Measurements from ENCODE around the gene FASN. TPM values are rescaled to one million over a fixed set of nuclear protein-coding genes. Genes with fewer than 3 reads are reported as not detected.

FASN gene
- total RNA-seq, 1 experiment from 2014 or later = 433 TPM

- DNase-seq = no peak
- Histone ChIP-seq H2BK15ac (ENCODE audit: low read depth, low read length) (no peak overlapping the region), H3K27ac (ENCODE audit: insufficient read length, low read depth, low read length) (no peak overlapping the region), H4K20me1 (ENCODE audit: control insufficient read depth, insufficient read depth, insufficient read length) (no peaks in the 10 kb centered on the region), H3K4me1 (ENCODE audit: insufficient read depth, low read length) (no peaks in the 10 kb centered on the region; the same call in 1 of the 2 replicates), H2AK5ac (ENCODE audit: insufficient read length, low read length) (no peak overlapping the region), H2BK5ac (ENCODE audit: insufficient read length, low read length) (no peak overlapping the region), H3K23me2 (ENCODE audit: insufficient read length, low read depth, low read length, poor library complexity, severe bottlenecking) (no peaks in the 10 kb centered on the region), H3K23ac (ENCODE audit: insufficient read length, low read depth, low read length) (no peak overlapping the region), H3T11ph (ENCODE audit: low read length) (no peak overlapping the region), H2BK20ac (ENCODE audit: low read depth, low read length, poor library complexity, severe bottlenecking) (no peak overlapping the region), H3K4me2 (ENCODE audit: insufficient read depth, insufficient read length, low read length) (no peak overlapping the region), H2BK12ac (ENCODE audit: insufficient read length, low read depth, low read length) (no peak overlapping the region), H2AFZ (ENCODE audit: low read length) (no peak overlapping the region), H4K5ac (ENCODE audit: insufficient read length, low read depth, low read length) (no peak overlapping the region), H3K4ac (ENCODE audit: low read depth, low read length) (no peak overlapping the region), H3K9ac (ENCODE audit: extremely low read depth, insufficient read length, low read length) (no peak overlapping the region), H3K9me3 (ENCODE audit: control insufficient read depth, low read depth, low read length) (no peaks in the 10 kb centered on the region), H3K27me3 (ENCODE audit: insufficient read depth, low read length) (no peaks in the 10 kb centered on the region), H4K91ac (ENCODE audit: insufficient read length, low read depth, low read length) (no peak overlapping the region), H3K79me2 (ENCODE audit: insufficient read depth, low read length) (no peaks in the 10 kb centered on the region), H3K18ac (ENCODE audit: insufficient read length, low read depth, low read length) (no peak overlapping the region), H3K56ac (ENCODE audit: insufficient read length, low read depth, low read length) (no peak overlapping the region), H3K79me1 (ENCODE audit: insufficient read depth, low read depth, low read length, poor library complexity, severe bottlenecking) (no peaks in the 10 kb centered on the region), H4K8ac (replicated peaks; ENCODE audit: insufficient read length, low read depth, low read length) (no peak overlapping the region), H3K14ac (ENCODE audit: insufficient read depth, low read length) (no peak overlapping the region), H2BK120ac (ENCODE audit: low read depth, low read length, poor library complexity, severe bottlenecking) (no peak overlapping the region)
- no peak overlapping the region; a peak in 1 of 5 replicates for H3K4me3 Mint-ChIP-seq
- H3K36me3 Mint-ChIP-seq (ENCODE audit: insufficient read depth in 1 of 3, low read depth in 3 of 3) = peaks cover 0 to 2% (median 0%) of the 10 kb centered on the region in 3 experiments; a peak in 3 of 7 replicates
- TF ChIP-seq CTCF (conservative IDR thresholded peaks at IDR 0.05) = no peak
- H3K9me3 Mint-ChIP-seq = no peaks in the 10 kb centered on the region; a peak in 2 of 5 replicates
- H3K4me1 Mint-ChIP-seq = peaks cover 25 to 29% of the 10 kb centered on the region in 2 experiments
- H3K27me3 Mint-ChIP-seq (ENCODE audit: low read depth) = peaks cover 12% of the 10 kb centered on the region
- no CpG with 5 or more reads among the region's 17 CpGs for WGBS (ENCODE audit: extremely low coverage, insufficient read length, low lambda C conversion rate)
- peak overlapping the region in 1 of 3 experiments; percentile 55; a peak in 1 of 7 replicates for H3K27ac Mint-ChIP-seq
Observed at GRCh38 chr17:82041144-82041814, 56.8 kb downstream of the FASN start.

Data from H9 (cell line).